Fibroblast of skin of left quadriceps (primary cell): ENCODE data around the gene CAMSAP2.
"Not testable (repeated sequence)": the region's sequence is repeated elsewhere in the genome, so short reads cannot be mapped to it uniquely, and the experiment has no call there.

Source experiments
- DNase-seq, 2 experiments: peaks; one replicate each; pipeline ENCODE4 v3.0.0-alpha.2; 2013; ENCODE audit warnings: low read depth in 2 of 2

CAMSAP2 gene

GRCh38 chr1:200780545-200781369, 42.1 kb downstream of the CAMSAP2 start:
- DNase-seq: peak; percentile 50 to 52

- no peak for DNase-seq
These were observed 45.2 kb downstream of the CAMSAP2 start for GRCh38 chr1:200783926-200784325.

- DNase-seq: no peak
These were observed 45.9 kb downstream of the CAMSAP2 start for GRCh38 chr1:200784576-200784975.

GRCh38 chr1:200786788-200787187, 48.1 kb downstream of the CAMSAP2 start:
- no peak for DNase-seq

- DNase-seq: no peak
These were observed 49.2 kb downstream of the CAMSAP2 start for GRCh38 chr1:200787896-200788387.

GRCh38 chr1:200791012-200791411, 52.3 kb downstream of the CAMSAP2 start:
- not testable (repeated sequence) for DNase-seq

GRCh38 chr1:200793677-200794076, 55.0 kb downstream of the CAMSAP2 start:
- DNase-seq: no peak

GRCh38 chr1:200794506-200795065, 55.9 kb downstream of the CAMSAP2 start:
- DNase-seq: no peak

GRCh38 chr1:200795156-200795555, 56.5 kb downstream of the CAMSAP2 start:
- DNase-seq: peak; percentile 53

GRCh38 chr1:200802042-200802441, 63.3 kb downstream of the CAMSAP2 start:
- DNase-seq: no peak

- peak; percentile 44 to 49 for DNase-seq
These were observed 64.3 kb downstream of the CAMSAP2 start for GRCh38 chr1:200802865-200803512.

GRCh38 chr1:200805719-200806118, 67.0 kb downstream of the CAMSAP2 start:
- DNase-seq: no peak

GRCh38 chr1:200808846-200809245, 70.2 kb downstream of the CAMSAP2 start:
- DNase-seq: no peak

- no peak for DNase-seq
These were observed 73.0 kb downstream of the CAMSAP2 start for GRCh38 chr1:200811704-200812103.

- DNase-seq: not testable (repeated sequence)
These were observed 78.0 kb downstream of the CAMSAP2 start for GRCh38 chr1:200816624-200817224.

GRCh38 chr1:200818248-200818647, 79.6 kb downstream of the CAMSAP2 start:
- DNase-seq: no peak

GRCh38 chr1:200819726-200820125, 81.0 kb downstream of the CAMSAP2 start:
- no peak for DNase-seq

GRCh38 chr1:200831091-200831490, 92.4 kb downstream of the CAMSAP2 start:
- no peak for DNase-seq

GRCh38 chr1:200834383-200834782, 95.7 kb downstream of the CAMSAP2 start:
- DNase-seq: no peak

- DNase-seq: no peak
These were observed 97.5 kb downstream of the CAMSAP2 start for GRCh38 chr1:200836213-200836612.

GRCh38 chr1:200837931-200838571, 99.4 kb downstream of the CAMSAP2 start:
- DNase-seq: peak; percentile 56 to 58
